NT2/D1 (cell line): Measurements from ENCODE around the gene GLTPD2.

ENCODE experiments used
- SUZ12 ChIP-seq: IDR thresholded peaks from 2 replicates; pipeline ENCODE4 v1.6.1; 2011; ENCODE audit not compliant: insufficient read length, insufficient read depth; ENCODE audit errors: extremely low read depth
- YY1 ChIP-seq: IDR thresholded peaks from 2 replicates; pipeline ENCODE4 v1.6.1; 2011; ENCODE audit not compliant: insufficient read length, insufficient read depth

- TF ChIP-seq YY1 (no peak), SUZ12 (no peak)
Measured at GRCh38 chr17:4772235-4772613, 16.5 kb upstream of the GLTPD2 start.
